Right renal pelvis (tissue), 4 donors: Measurements from ENCODE around the gene GPR183. TPM values are rescaled to one million over a fixed set of nuclear protein-coding genes. Genes with fewer than 3 reads are reported as not detected.

Experiments
- DNase-seq, 4 donors: peaks; one replicate each; pipeline ENCODE4 v3.0.0-alpha.2; 2013; ENCODE audit warnings: low read depth in 4 of 4, low spot score in 3 of 4, missing footprints in 1 of 4
- polyA plus RNA-seq, 4 donors: library from polyadenylated mRNA; unstranded; fragments of 120-200 nt; gene quantifications; one replicate each; pipeline ENCODE4 v1.2.1, GENCODE V29; 2013; ENCODE audit not compliant: insufficient read length in 4 of 4

The GPR183 gene
- polyA plus RNA-seq, 4 donors: 2.2 to 4.4 (median 2.9) TPM

GRCh38 chr13:99273128-99273527 lies 34.1 kb downstream of the GPR183 start:
- no peak for DNase-seq

- no peak for DNase-seq
Measured at GRCh38 chr13:99272481-99272880, 34.7 kb downstream of the GPR183 start.

GRCh38 chr13:99271249-99271648 lies 36.0 kb downstream of the GPR183 start:
- no peak for DNase-seq

- no peak for DNase-seq
Measured at GRCh38 chr13:99270518-99270917, 36.7 kb downstream of the GPR183 start.

- DNase-seq: no peak
Measured at GRCh38 chr13:99269627-99270241, 37.5 kb downstream of the GPR183 start.

GRCh38 chr13:99268822-99269221 lies 38.4 kb downstream of the GPR183 start:
- DNase-seq: no peak

- no peak for DNase-seq
Measured at GRCh38 chr13:99267927-99268326, 39.3 kb downstream of the GPR183 start.

- DNase-seq: no peak
Measured at GRCh38 chr13:99266827-99267226, 40.4 kb downstream of the GPR183 start.

GRCh38 chr13:99265821-99266426 lies 41.3 kb downstream of the GPR183 start:
- no peak for DNase-seq

GRCh38 chr13:99265162-99265800 lies 41.9 kb downstream of the GPR183 start:
- DNase-seq: no peak

- no peak for DNase-seq
Measured at GRCh38 chr13:99264051-99264450, 43.1 kb downstream of the GPR183 start.

GRCh38 chr13:99263126-99263785 lies 43.9 kb downstream of the GPR183 start:
- DNase-seq: no peak

- DNase-seq: no peak
Measured at GRCh38 chr13:99261059-99261458, 46.1 kb downstream of the GPR183 start.

- DNase-seq: no peak
Measured at GRCh38 chr13:99260216-99260615, 47.0 kb downstream of the GPR183 start.

- no peak for DNase-seq
Measured at GRCh38 chr13:99258946-99259345, 48.3 kb downstream of the GPR183 start.

- DNase-seq: no peak
Measured at GRCh38 chr13:99258210-99258860, 48.9 kb downstream of the GPR183 start, which contains the start of gene GPR18. TSS of gene GPR18 (minus strand) at chr13:99258379. CDS start at chr13:99255872, 2,507 bp downstream.

GRCh38 chr13:99257291-99257690 lies 49.9 kb downstream of the GPR183 start:
- no peak for DNase-seq

- no peak for DNase-seq
Measured at GRCh38 chr13:99256709-99257108, 50.5 kb downstream of the GPR183 start.

GRCh38 chr13:99256283-99256682 lies 50.9 kb downstream of the GPR183 start:
- DNase-seq: no peak

GRCh38 chr13:99255271-99255670 lies 51.9 kb downstream of the GPR183 start:
- no peak for DNase-seq

- DNase-seq: no peak
Measured at GRCh38 chr13:99254830-99255229, 52.4 kb downstream of the GPR183 start.
